NOMO-1 treated with DMSO at 0.1 percent for 48 hours (cell line): ENCODE data around the gene TGFBR1.

Experiments
- DNase-seq: peaks from one replicate; lab custom pipeline; 2025; ENCODE audit not compliant: unreplicated experiment; lab: John Stamatoyannopoulos, UW

The TGFBR1 gene

DNA sequence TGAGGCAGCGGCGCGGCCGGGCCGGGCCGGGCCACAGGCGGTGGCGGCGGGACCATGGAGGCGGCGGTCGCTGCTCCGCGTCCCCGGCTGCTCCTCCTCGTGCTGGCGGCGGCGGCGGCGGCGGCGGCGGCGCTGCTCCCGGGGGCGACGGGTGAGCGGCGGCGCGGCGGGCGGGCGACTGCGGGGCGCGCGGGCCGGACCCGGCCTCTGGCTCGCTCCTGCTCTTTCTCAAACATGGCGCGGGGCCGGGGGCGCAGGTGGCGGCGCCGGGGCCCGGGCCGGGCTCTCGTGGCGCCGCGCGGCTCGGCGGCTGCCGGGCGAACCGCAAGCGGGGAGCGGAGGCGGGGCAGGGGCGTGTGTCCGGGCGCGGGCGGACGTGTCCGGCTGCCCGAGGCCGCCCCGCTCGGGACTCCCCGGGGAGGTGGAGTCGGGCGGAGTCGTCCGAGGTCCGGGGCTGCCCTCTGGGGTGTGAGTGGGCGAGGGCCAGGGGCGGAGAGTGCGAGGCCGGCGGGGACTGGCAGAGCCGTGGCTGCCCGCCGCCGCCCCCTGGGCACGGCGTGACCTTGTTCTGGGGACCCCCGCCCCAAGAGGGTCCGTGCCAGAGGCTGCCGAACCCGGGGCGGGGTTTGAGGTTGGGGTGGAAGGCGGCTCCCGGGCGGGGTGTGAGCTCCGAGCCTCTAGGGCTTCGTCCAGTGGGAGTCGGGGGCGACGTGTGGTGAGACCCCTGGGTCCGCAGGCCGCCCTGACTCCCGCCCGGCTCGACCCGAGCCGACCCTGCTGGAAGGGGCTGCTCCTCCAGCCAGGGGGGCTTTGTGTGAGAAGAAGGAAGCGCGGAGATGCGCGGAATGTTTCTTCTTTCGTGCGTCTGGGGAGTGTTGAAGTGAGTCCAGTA lies 485 bp downstream of the TGFBR1 start:
- peak; percentile 36 for DNase-seq

DNA sequence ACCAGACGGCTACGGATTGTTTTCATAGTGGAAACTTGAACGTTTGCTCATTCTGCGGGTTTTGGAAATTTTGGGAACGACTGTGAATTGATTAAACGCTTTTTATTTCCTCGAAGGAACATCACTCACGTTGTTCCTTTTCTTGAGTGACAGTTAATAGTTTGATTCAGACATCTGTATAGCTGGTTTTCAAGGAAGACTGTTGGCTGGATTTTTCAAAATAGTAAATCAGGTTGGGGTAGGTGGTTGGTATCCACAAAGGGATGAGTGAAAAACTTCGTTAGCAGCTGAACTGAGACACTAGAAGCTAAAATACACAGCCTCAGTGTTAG lies 1.1 kb downstream of the TGFBR1 start:
- no peak for DNase-seq

DNA sequence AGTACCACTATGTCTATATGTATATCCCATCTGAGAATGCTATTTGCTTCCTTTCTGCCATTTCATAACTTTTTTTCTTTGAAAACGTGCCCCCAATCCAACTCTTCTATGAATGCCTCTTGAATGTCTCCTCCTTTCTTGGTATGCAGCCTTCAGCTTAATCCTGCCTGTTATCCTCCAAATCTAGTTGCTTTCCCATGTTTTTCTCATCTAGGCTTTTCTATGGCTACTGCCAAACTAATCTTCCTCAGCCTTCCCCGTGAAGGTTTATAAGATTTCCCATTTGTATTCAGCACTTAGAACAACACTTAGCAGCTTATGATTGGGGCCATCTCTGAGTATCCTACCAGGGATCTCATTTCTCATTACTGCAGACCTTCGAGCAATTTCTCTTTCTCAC lies 2.5 kb downstream of the TGFBR1 start:
- DNase-seq = no peak

DNA sequence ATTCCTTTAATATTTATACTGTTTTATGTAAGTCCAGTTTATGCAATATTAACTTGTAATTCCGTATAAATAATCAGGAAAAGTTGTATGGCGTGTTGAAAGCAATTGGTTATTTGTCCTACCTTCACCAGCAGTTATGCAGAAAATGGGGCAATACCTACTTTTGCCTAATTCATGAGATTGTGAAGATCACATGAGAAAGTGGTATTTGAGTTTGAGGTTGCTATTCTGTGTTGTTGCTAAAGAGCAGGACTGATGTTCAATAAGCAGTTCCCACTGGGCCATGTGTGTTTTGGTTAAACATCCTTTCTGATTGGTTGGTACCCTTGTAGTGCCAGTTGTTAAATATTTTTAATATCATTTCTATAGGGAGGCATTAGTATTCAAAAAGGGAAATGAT lies 3.2 kb downstream of the TGFBR1 start:
- DNase-seq = no peak

DNA sequence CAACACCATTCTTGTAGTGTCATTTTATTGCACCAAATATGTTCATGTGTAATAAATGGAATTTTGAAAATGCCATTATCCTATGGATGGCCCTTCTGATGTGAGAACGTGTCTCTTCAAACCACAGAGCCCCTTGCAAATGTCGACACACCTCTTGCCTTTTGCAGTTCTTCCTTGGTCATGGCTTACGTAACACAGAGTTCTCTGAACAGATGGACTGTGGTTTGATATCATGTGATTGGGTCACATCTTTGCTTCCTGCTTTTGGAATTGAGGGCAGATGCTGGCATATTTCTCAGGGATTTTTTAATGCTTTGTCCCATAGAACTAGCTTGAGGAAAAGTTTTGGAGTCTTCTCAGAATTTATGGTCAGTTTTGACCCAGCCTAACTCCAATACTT lies 4.6 kb downstream of the TGFBR1 start:
- peak; percentile 97 for DNase-seq

DNA sequence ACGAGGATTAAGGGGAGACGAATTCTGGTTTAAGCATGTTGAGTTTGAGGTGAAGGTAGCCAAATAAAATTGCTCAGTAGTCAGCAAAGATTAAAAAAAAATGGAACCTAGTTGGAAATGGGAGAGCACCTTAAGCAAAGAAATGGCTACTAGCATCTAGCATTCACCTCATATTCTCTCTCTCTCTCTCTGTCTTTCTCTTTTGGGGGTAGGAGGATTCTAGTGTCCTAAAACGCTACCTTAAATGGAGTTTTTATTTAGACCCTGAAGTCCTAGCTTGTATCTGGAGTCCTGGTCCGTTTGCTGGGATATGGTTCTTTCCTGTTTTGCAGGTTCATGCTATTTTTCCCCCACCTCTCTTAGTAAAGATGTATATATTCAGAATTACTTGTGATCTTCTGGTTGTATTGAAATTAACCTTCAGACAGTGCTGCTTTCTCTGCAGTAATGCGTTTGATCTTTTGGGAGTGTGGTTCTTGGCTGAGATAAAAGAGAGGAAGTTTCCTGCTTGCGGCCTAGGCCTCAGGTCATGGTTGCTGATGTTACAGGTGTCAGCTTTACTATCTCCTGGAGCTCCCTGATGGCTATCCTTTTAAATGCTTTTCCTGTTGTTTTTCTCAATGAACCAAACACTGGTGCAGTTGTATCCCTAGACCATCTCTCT lies 8.0 kb downstream of the TGFBR1 start:
- no peak for DNase-seq

DNA sequence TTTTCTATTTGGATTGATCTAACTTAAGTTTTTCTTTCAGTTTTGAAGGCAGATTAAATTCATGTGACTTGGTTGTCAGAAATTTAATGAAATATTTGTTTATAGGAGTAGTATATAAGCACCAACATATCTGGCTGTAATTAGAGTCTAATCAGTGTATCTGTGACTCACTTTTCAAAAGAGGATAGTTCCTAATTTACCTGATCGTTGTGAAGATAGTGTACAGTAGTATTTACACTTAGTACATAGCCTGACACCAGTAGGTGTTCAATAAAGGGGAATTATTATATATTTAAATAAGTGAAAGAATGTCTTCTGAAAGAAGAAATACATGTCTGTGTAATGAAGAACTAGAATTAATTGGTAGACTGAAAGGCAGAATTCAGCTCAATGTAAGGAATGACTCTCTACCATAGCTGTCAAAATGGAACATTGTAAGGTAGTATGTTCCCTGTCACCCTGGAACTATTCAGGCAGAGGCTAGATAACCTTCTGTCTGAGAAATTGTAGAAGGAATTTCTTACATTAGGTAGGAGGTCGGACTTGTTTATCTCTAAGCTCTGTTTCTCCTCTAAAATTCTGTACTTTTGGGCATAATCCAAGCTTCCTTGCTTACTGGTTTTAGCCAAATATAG lies 8.6 kb downstream of the TGFBR1 start:
- no peak for DNase-seq

DNA sequence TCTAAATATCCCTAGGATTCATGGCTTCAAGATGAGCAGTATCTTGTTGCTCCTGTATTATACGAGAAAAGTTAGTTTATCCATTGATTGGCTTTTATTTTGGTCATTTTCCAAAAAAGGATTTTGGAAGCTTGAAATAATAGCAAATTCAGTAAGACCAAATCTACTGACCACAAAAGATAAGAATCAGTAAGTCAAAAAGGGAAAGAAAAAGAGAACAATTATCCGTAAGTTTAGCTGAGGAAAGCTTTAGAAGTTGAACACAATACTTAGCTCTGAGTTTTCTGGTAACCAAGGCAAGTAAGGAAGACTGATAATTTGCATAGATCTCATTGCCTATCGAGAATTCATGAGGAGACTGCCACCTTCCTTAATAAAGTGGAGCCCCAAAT lies 9.1 kb downstream of the TGFBR1 start:
- no peak for DNase-seq

DNA sequence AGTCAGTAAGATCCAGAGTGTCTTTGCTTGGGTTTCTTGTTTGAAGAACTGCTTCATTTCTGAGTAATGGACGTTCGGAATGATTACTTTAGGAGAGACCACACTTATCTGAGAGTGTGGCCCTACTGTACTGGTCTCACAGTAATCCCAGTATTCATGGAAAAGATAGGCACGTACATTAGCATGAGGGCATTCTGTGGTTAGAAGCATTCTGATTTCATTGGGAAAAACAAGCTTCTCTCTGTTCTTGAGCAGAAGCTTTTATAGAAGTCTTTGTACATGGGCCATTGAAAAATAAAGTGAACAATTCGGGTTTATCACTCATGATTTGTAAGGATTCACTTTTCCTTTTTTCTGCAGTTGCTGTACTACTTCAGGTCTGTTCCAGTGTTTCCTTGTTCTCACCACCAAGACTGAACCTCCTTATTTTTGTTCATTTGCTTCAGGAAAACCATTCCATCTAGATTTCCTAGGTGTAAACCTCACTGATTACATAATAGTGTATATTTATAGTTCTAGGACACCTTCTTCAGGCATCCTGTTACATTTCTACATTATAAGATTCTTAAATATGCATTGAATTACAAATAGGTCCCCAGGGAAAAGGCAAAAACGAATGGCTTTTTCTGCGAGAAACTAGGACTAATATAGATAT lies 10.1 kb downstream of the TGFBR1 start:
- DNase-seq = no peak

DNA sequence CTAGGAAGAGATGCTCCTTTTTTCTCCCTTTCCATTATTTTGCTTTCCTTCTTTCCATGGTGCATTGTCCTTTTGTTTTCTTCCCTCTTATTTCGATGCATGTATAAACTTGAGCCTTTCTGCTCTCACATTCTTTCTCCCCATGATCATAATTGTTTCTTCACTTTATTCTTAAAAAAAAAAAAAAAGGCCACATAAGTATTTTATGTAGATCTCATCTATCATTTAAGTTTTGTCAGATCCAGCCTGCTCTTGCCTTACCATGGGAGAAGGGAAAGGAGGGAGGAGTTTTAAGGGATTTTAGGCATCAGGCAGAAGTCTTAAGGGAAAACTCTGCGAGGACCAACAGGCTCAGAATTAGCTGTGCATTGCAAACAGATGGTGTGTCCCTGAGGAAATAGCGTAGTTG lies 11.1 kb downstream of the TGFBR1 start:
- no peak for DNase-seq

DNA sequence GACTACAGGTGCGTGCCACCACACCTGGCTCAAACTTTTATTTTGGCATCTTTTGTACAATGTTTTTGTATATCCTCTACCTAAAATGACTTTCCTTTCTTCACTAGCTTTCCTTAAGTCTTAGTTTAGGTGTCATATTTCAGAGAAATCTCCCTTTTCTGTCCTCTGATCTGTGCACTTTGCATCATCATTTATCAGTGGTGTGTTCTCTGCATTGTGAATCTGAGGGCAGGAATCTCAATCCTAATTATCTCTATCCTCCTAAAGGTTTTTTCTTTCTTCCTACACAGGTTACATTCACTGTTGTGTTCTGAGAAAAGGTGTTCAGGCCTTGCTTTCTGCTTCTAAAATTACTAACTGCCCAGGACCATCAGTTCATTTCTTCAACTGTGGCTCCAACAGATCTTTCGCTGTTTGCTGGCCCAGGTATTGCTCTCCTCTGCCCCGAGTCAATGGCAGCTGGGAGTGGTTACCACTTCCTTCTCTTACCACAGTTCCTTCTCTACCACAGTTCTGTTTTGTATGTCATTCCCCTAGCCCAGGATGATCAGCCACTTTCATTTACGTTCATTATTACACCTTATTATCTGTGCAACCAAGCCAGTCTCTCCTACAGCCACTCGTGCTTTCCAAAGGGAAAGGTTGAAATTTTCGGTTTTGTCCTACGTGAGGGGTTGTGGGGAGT lies 14.0 kb downstream of the TGFBR1 start:
- DNase-seq = peak; percentile 81

DNA sequence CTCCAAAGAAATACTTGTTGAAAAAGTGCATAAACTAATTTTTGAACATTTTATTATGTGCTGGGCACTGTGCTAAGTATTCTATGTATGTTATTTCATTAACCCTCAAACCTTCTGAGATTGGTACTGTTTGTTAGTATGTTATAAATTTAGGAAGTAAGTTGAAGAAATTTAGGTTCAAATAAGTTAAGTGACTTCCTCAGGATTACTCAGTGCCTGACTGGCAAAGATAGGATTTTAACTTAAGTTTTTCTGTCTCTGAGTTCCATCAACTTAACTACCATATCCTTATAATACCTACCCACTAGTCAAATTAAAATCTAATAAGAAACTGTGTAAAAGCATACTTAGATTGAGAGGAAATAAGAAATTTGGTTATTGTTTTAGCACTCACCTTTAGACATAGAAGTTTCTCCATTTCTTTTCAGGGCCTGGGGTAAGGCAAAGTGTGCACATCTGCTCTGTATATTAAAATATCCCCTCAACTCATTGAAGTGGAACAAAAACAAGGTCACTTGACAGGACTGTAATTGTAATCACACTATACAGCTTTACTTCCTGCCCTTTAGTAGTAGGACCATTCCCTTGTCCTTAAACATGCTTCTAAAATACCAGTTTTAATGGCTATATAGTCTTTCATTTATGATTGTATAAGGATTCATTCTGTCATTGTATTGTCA lies 15.2 kb downstream of the TGFBR1 start:
- DNase-seq = no peak

DNA sequence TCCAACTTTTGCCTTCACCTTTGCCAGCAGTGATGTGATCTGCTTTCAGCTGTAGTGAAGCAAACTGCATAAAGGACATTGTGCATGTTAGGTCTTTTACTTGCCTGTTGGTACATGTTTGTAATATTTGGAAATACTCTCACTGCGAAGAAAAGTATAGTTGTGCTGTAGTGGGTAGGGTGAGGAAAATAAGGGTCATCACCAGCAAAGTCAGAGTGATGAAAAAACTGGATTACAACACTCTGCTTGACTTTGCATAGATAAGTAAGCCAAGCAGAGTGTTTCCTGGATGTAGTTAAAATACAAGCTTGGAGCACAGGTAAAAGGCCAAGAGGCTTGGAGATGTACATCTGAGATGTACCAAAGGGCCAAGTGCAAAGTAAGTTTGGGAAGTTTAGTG lies 16.7 kb downstream of the TGFBR1 start:
- no peak for DNase-seq

DNA sequence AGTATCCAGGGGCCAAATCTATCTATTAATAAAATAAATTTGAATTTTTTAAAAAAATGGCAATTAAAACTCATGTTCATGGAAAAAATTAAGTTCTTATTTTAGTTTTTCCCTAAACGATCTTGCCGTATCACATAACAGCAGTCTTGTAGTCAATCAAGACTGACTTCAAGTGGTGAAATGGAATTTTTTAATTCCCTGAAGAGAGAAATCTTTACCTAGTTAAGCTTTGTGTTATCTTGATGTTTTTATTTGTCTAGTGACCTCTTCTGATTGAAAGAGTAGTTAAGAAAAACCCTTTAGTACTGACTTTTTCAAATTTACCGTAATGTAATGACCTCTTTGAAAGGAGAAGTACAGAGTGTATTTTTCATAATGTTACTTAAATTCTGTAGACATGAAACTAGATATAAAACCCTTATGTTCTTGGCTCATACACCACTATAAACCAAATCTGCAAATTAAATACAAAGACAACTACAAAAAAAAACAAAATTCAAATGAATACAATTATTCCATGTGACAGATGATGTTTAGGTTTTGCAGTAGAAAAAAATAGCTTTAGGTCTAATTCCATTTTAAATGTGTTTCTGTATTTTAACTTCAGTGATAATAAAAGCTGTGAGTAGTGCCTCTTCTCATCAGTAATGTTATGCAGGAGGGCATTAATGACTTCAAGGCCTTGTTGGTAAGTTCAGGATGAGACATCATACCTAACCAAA lies 19.8 kb downstream of the TGFBR1 start:
- no peak for DNase-seq

DNA sequence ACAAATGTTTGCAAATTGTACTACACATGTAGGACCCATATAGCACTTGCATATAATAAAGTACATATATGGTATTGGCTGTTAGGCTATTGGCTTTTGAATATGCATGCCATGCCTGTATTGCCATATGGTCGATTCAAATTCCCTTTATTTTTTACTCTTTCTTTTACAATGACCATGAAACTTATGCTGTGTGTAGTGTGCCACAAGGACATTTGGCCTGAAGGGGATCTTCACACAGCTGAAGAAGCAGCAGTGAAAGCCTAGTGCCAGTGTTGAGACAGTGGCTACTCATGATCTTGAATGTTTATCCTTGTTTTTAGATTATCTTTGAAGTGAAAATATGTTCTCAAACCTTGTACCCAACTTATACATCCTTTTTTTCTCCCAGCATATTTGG lies 20.5 kb downstream of the TGFBR1 start:
- no peak for DNase-seq

DNA sequence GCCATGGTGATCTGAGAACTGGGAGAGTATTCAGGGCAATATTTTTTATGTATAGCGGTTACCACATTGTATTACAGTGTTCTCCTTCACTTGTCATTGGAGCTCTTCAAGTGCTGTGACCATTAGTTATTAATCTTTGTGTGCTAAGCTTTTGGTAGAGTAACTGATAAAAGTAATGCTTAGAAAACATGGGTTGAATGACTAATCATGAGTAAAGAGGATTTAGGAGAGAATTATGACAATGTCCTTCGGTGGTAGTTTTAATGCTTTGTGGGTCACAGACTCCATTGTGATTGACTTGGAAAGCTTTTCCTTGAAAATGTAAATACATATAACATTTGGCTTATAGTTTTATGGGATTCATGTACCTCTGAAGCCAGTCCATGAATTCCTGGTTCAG lies 21.4 kb downstream of the TGFBR1 start:
- DNase-seq = no peak

DNA sequence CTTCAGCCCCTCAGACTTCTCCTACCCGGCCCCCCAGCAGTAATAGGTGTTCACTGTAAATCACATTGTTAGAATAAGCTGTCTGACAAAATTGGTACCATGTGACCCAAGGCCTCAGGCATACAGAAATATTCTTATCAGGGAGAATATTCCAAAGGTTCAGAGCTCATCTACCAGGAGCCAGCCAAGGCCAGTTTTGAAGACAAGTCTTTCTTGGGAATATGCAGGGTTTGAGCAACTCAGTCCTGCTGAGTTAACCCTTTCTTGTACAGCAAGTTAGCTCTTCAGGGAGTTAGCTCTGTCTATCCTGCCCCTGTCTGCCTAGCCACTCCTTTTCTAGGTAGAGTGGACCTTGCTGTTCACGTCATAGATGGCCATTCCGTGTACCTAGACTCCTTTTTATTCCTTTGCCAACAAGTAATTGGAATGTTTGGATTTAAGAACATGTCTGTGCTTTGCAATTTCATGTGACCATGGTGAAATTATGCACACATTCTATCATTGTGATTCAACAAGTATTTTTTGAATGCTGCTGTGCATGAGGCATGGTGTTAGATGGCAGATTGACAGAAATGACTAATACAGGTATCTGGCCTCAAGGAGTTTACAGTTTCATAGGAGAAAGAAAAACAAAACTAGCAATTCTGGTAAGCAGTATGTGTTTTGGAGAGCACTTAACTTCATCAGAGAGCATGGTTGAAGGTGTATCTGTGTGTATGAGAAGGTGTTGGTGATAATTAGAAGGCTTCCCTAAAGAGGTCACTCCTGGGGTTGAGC lies 22.6 kb downstream of the TGFBR1 start:
- DNase-seq = no peak

DNA sequence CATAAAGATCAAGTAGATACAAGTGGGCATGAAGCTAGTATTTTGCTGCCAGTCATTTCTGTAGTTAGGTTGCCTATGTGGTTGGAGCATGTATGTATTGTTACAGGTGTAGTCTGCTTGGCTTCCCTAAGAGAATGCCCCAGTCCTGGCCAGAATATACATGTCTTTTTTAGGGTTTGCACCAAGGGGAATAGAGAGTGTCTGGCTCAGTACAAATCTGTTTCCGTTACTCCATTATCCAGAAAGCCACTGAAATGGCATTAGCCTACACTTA lies 23.2 kb downstream of the TGFBR1 start:
- no peak for DNase-seq

DNA sequence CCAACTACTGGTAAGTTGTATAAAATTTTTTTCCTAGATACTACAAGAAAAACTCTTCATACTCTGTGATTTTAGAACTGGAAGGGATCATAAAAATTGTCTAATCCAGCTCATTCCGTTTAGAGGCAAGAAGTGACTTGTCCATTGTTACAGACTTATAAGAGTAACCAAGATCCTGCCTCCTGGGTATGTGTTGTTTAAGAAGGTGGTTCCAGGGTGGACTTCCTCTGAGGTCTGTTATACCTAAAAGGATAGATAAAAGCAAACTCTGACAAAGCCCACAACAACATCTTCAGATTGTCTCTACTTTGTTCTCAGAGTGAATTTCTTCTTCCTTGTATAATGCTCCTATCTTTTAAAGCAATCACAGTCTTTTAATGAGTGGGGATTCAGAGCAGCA lies 24.2 kb downstream of the TGFBR1 start:
- no peak for DNase-seq
